IMR-90 (cell line): ENCODE data around the gene TTC3.

Experiments
- BHLHE40 ChIP-seq: fragments of 150-350 bp; IDR thresholded peaks from 2 replicates; pipeline ENCODE4 v1.6.1; 2016; ENCODE audit warnings: mild to moderate bottlenecking, low read depth, low read length
- CTCF ChIP-seq: conservative IDR thresholded peaks from 2 replicates; pipeline ENCODE4 v1.5.1; 2012; ENCODE audit warnings: mild to moderate bottlenecking, low read depth, low read length, improper control_type of control experiment
- FOS ChIP-seq: fragments of 150-350 bp; IDR thresholded peaks from 2 replicates; pipeline ENCODE4 v1.6.1; 2016; ENCODE audit warnings: low read depth, low read length
- POLR2A ChIP-seq: IDR thresholded peaks from 2 replicates; pipeline ENCODE4 v1.6.1; 2012; ENCODE audit warnings: mild to moderate bottlenecking, low read depth, low read length
- RAD21 ChIP-seq: IDR thresholded peaks from 2 replicates; pipeline ENCODE4 v1.6.1; 2012; ENCODE audit warnings: low read length, improper control_type of control experiment

DNA sequence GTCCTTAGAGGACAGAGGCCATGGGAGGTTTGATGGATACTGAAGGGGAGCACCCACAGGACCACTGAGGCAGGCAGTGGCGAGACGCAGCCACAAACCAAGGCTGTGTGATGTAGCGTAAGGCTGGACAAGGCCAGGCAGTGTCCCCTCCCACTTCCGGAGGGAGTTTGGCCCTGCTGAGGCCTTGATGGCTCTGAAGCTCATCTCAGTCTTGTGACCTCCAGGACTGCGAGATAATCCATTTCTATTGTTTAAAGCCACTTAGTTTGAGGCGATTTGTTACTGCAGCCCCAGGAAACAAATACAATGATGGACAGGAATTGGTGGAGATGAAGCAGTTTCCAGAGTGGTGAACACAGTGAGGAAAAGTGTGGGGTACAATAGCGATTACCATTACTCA is 15.4 kb upstream of the TTC3 start:
- TF ChIP-seq CTCF = no peak
- TF ChIP-seq FOS = no peak
- TF ChIP-seq BHLHE40 = no peak
- TF ChIP-seq RAD21 = no peak
- no peak for TF ChIP-seq POLR2A
